GM18502 (cell line): Measurements from ENCODE around the gene PHLDA2.

Experiments
- ATAC-seq: cut with Tn5 transposase; IDR thresholded peaks from one replicate; pipeline ENCODE4 v1.9.1; 2021; ENCODE audit warnings: mild to moderate bottlenecking; ENCODE audit not compliant: unreplicated experiment, poor library complexity

PHLDA2 gene

DNA sequence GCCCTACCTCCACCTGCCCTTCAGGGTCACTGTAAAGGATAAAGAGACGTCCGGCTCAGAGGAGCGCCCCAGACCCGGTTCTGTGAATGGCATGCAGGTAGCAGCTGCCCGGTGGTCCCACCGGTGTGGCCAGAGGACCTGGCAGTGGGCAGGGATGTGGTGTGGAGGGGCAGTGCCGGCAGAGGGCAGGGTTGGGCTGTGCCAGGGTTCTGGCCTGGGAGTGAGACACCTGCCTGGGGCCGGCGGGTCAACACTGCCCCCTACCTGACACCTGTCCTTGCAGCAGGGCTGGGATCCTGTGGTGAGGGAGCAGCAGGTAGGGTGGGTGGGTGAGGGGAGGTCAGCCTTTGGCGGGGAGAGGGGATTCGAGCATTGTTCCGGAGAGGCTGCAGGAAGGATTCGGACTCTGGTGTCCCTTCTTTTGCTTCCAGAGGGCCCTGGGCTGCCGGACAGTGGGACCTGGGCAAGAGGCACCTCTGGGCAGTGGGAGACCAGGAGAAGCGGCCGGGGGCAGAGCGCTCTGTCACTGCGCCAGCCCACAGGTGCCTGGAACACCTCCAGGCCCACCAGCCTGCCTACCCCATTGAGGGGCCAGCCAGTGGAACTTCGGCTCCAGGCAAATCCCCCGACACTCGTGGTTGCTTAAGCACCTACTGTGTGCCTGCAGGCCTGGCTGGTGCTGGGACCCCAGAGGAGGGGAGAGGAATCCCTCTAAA, 1.6 kb upstream of the PHLDA2 start:
- peak; percentile 24 for ATAC-seq

DNA sequence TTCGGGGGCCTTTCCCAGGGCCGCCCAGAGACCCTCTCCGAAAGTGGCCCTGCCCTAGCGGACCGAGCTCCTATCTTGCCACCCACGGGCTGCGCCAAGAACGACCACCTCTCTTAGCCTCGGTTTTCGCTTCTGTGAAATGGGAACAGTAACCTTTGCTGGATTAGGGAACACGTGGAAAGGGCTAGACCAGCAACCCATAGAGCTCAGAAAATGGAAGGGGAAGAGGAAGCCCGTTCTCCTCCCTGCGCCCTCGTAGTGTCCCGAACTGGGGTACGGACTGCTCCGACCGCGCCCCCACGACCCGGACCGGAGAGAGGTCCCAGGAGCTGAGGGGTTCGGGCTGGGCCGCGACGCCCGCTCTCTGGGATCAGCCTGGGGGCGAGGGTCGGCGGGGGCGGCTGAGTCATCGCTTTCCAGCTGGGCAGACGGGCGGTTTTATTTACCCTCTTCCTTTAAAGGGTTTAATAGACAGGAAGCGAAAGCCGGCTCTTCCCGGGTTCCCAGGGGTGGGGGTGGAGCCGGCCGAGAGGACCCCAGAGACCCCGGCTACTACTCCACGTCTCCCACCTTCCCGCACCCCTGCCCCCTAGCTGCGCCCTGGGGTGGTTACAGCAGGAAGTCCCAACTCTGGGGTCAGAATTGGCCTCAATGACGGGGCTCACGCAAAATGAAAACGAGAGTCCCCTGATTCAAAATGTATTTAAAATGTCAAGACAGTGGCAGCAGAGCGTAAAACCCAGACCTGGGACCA, 907 bp upstream of the PHLDA2 start:
- peak; percentile 38 for ATAC-seq

GRCh38 chr11:2929531-2929949, 320 bp upstream of the PHLDA2 start:
- ATAC-seq = no peak

DNA sequence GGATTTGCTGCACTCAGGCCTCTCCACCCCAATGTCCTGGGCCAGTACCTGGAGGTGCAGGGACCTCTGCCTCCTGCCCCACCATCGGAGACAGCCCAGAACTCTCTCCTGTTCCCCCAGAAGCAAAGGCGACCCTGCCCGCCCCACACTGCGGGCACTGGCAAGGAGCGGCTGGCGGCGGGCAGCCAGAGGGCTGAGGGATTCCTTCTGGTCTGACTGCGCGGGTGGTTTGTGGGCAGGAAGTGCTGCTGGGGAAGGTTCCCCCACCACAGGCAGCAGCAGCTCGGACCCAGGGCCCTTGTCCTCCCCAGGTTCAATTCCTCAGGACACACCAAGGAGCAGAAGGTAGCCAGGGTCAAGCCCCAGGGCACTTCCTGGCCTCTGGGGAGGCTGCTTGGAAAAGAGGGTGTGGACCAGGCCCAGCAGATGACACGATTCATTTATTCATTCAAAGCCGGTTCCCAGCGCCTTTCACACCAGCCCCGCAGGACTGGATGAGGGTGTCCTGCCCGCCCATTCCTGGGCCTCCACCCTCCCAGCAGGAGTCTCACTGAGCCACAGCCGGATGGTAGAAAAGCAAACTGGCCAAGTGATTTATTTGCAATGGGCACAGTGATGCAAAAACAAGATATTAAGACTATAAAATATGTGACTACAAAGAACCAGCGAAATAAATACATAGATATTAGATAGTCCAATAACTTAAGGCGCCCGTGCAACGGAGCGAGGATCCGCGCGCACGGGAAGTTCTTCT, 1.2 kb downstream of the PHLDA2 start:
- ATAC-seq = no peak

DNA sequence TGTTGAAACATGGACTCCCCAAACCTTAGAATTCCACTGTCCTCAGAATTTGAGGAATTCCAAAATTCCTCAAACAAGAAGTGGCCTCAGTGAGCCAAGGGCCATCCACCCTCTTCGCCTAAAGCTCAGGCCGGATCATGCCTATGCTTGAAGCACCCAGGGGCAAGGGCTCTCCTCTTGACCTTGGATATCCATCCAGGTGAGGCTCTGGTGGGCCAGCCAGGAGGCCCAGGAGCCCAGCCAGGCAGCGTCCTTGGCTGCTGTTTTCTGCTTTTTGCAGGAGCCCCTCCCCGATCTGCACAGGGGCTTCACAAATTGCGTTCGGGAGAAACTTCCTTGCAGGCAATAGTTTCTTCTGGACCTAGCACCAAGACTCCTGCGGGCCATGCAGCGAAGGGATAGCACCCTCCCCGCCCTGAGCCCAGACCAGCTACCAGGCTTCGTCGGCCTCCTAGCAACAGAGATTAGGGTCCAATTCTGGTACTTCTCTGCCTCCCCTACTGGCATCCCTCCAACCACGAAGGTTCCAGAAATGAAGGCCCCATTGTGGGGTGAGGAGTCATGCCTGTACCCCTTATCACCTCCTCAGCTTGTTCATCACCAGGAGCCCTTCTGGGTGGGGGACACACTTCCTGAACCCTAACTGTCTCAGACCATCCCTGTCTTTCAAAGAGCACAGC, 2.0 kb downstream of the PHLDA2 start:
- ATAC-seq = no peak

GRCh38 chr11:2926611-2927051, 2.6 kb downstream of the PHLDA2 start:
- ATAC-seq = no peak

DNA sequence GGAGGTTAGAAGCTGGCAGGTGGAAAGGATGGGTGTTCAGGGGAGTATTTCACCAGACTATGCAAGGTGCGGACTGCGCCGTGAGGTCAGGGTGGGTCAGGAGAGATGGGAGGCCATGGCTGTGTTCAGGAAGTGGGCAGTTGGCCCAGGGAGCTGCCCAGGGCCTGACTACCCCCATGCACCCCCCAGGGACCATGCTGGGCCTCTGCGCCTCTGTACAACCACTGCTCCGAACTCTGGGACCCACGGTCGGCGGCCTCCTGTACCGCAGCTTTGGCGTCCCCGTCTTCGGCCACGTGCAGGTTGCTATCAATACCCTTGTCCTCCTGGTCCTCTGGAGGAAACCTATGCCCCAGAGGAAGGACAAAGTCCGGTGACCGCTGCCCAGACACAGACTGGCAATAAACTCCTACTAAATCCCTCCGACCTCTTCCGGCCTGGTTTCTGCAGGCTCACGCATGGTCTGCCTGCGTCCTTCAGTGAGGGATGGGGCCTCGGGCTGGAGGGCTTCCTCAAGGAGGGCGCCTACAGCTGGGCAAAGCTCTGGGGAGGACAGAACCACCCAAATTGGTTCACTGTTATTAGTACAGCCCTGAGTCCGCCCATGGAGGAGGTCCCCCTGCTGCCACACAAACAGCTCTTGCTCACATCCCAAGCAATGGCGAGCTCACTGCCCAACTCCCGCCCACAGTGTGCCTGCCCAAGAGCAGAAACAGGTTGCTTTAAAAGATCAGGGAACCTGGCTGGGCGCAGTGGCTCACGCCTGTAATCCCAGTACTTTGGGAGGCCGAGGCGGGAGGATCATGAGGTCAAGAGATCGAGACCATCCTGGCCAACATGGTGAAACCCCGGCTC, 4.2 kb downstream of the PHLDA2 start:
- no peak for ATAC-seq

- ATAC-seq = no peak
These were observed 4.8 kb downstream of the PHLDA2 start for GRCh38 chr11:2924381-2924780.

DNA sequence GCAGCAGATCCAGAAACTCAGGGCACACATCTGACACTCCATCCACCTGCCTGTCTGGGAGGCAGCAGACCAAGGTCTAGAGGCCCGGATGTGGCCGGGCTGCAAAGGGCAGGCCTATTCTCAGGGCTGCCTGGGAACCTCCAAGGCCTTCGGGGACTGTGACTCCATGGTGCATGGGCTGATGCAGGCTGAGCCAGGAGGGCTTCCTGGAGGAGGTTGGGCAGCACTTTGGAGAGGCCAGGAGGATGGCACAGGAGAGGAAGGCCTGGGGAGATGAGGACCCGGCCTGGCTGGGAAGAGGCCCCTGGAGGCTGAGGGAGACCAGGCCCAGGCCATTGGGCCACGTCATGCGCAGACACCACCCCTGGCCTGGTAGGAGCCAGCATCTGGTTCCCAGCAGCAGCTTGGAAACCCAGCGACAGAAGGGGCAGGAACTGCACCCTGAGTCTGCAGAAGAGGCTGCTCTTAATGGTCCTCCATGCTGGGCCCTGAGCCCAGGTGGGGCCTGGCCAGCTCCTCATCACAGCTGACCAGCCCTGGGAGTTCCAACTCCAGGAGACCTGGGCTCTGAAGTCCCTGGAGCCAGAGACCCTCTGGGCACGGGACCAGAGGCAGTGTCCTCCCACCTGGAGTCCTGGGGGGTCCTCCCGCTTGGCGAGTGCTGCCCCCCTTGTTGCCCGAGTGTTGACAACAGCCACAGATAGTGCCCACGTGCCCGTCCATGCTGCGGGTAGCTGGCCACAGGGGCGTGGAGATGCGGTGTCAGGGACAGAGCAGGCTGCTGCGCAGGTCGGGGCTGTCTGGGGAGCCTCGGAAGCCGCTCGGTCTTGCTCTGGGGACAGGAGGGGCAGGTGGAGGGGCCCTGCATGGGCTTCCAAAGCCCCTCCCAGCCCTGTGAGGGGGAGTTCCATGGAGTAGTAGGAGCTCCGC, 5.5 kb downstream of the PHLDA2 start:
- ATAC-seq = no peak

- no peak for ATAC-seq
These were observed 6.6 kb downstream of the PHLDA2 start for GRCh38 chr11:2922655-2923054.

DNA sequence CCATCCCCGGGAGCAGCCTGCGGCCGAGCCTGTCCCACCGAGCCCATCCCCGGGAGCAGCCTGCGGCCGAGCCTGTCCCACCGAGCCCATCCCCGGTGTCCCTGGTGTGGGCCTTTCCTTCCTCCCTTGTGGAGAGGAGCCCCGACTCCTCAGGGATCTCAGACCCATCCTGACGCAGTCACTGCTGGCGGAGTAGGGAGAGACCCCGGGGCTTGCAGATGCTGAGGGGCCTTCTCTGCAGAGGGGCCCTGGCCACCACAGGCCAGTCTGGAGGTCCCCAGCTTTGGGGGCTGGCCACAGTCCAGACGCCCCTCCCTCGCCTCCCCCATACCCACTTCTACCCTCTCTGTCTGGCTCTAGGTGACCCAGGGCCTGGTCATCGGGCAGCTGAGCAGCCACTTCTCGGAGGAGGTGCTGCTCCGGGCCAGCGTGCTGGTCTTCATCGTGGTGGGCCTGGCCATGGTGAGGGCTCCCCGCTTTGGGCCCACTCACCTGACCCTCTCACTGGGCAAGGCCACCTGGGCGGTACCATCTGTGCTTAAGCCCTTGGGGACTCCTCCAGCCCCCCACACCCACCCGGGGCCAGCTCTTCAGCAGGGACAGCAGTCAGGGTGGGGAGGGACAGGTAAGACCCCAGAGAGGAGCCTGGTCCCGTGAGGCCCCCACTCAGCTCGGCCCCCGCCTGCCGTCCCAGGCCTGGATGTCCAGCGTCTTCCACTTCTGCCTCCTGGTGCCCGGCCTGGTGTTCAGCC, 7.3 kb downstream of the PHLDA2 start:
- ATAC-seq = no peak

DNA sequence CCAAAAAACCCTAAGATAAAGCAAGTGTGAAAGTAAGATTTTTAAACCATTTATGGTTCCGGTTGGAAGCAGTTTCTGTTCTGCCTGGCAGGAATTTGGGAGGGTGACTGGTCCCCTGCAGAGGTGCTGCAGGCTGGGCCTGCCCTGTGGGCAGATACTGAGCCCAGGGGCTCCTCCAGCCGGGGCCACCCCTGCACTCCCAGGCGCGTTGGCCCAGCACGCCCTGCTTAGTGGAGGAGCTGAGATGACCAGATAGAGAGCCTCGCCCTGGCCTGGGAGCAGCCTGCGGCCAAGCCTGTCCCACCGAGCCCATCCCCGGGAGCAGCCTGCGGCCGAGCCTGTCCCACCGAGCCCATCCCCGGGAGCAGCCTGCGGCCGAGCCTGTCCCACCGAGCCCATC, 8.0 kb downstream of the PHLDA2 start:
- no peak for ATAC-seq

DNA sequence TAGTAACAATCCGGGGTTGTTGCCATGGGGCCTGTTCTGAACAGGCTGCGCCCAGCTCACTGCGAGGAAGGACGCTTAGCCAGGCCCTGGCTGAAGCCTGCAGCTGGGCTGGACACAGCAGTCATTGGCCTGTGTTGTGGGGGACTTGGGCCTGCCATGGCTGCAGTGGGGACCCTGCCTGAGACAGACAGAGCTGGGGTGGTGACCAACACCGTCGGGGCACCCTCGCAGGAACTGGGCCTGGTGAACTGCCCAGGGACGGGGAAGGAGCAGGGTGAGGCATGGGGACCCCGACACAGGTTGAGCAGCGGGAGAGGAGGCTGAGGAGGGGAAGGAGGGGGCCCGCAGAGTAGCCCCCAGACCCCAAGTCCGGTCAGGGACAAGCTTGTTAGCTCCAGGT, 8.9 kb downstream of the PHLDA2 start:
- ATAC-seq = no peak

- ATAC-seq = no peak
These were observed 9.4 kb downstream of the PHLDA2 start for GRCh38 chr11:2919837-2920236.

GRCh38 chr11:2919188-2919587, 10.0 kb downstream of the PHLDA2 start:
- ATAC-seq = no peak

- no peak for ATAC-seq
These were observed 11.3 kb downstream of the PHLDA2 start for GRCh38 chr11:2917842-2918490.

DNA sequence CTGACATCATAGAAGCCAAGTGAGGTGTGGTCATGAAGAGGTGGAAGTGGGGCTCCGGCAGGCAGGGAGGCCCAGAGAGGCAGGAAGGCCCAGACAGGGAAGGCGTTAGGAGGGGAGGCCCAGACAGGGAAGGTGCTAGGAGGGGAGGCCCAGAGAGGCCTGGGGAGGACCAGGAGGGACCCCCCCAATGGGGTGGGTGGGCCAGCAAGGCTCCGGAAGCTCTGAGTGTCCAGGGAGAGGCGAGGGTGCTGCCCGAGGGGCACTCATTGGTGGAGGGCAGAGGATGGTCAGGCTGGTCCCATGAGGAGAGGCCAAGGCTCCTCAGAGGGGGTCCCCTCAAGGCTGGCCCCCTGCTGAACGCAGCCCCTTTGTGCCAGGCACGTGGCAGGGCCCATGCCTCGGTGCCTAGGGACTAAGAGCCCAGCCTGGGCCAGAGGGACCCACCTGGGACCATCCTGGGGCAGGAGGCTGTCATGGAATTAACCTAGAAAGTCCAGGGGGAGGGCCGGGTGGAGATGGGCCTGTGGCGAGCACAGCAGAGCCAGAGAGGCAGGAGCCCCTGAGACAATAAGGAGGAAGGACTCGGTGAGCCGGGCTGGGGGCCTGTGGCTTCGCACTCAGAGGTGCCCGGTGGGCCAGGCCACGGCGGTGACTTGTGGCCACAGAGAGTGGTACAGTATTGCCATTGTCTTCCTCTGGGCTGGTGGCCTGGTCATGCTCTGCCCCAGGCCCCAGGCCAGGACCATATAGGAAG, 12.2 kb downstream of the PHLDA2 start:
- ATAC-seq = no peak
